GM18951 (cell line): ENCODE data around the gene CEP112.

Experiments used
- POLR2A ChIP-seq: IDR thresholded peaks from 4 replicates; pipeline ENCODE4 v1.6.1; 2011; ENCODE audit warnings: mild to moderate bottlenecking; ENCODE audit not compliant: insufficient read length, insufficient read depth; ENCODE audit errors: extremely low read depth
- in situ Hi-C: fragments of 300-500 bp; cut with MboI; formaldehyde crosslinking; loops from one replicate; pipeline ENCODE4 v1.12.0; 2022; ENCODE audit warnings: low sequenced_read_pairs, mixed read lengths, inconsistent platforms; ENCODE audit not compliant: unreplicated experiment

CEP112 gene

GRCh38 chr17:65966072-65966695 is 225.7 kb downstream of the CEP112 start:
- no peak for TF ChIP-seq POLR2A

GRCh38 chr17:65963179-65963578 is 228.8 kb downstream of the CEP112 start:
- no peak for TF ChIP-seq POLR2A
- in situ Hi-C loops = no loop called here

More at GRCh38 chr17:65966072-65966695, 225.7 kb downstream of the CEP112 start:
- in situ Hi-C loops = no loop called here

DNA sequence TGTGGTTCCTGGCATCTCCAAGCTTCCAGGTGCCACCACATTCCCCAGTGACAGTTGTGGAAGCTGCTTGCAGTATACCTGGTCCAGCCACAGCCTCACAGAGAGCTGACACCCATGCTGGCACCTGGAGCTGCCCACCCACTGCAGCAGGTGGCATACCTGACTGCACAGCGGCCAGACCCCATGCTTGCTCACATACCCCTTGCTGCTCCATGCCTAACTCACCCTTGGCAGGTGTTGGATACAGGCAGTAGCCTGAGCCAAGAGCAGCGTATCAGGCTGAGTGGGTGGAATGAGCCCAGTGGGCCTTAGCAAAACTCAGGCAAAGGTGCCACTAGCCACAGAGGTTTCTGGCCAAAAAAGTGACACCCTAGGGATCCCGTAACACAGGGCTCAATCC is 232.3 kb downstream of the CEP112 start:
- in situ Hi-C loops = no loop called here
- no peak for TF ChIP-seq POLR2A

GRCh38 chr17:65956814-65957213 is 235.1 kb downstream of the CEP112 start:
- no peak for TF ChIP-seq POLR2A
- in situ Hi-C loops = no loop called here

GRCh38 chr17:65954148-65954449 is 237.8 kb downstream of the CEP112 start:
- TF ChIP-seq POLR2A = no peak
- in situ Hi-C loops = no loop called here

DNA sequence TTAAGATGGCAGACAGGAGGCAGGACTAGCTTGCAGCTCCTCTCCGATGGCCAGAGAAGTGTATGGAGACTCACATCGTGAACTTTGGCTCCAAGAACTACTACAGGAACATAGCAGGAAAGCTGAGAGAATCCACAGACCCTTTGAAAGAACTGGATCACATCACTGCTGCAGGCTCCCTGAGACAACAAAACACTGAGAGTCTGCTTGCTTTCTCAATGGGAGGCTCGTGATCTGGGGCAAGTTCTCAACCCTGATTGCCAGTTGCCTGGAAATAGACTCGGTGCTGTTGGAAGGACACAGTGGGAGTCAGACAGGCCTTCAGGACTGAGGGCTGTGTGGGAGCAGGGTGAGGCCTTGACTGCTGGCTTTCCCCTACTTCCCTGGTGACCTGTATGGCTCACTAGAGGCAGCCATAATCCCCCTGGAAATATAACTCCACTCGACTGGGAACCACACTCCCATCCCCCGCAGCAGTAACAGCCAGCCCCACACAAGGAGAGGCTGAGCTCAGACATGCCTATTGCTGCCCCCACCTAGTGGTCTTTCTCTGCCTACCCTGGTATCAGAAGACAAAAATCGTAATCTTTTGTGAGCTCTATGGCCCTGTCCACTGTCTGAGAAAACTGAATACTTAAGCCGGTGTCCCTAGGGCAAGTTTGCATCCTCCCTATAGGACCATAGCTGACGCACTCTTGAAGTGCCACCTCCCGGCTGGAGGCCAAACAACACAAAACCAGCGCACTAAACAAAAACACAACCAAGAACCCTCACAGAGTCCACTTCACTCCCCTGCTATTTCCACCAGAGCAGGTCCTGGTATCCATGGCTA is 238.4 kb downstream of the CEP112 start:
- in situ Hi-C loops = no loop called here
- TF ChIP-seq POLR2A = no peak

DNA sequence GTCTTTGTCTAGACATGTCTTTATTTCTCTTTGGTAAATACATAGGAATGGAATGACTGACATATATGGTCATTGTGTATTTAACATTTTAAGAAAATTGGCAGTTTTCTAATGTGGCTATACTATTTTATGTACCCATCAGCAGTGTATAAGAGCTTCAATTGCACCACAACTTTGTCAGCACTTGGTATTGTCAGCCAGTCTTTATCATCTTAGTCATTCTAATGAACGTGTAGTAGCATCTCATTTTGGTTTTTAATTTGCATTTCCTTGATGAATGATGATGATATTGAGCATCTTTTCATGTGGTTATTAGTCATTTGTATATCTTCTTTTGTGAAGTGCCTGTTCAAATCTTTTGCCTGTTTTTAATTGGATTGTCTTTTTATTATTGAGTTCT is 239.3 kb downstream of the CEP112 start:
- TF ChIP-seq POLR2A = no peak
- in situ Hi-C loops = no loop called here

GRCh38 chr17:65952015-65952414 is 239.9 kb downstream of the CEP112 start:
- TF ChIP-seq POLR2A = no peak
- in situ Hi-C loops = no loop called here

- no peak for TF ChIP-seq POLR2A
- in situ Hi-C loops = no loop called here
Measured at GRCh38 chr17:65947831-65948230, 244.1 kb downstream of the CEP112 start.

DNA sequence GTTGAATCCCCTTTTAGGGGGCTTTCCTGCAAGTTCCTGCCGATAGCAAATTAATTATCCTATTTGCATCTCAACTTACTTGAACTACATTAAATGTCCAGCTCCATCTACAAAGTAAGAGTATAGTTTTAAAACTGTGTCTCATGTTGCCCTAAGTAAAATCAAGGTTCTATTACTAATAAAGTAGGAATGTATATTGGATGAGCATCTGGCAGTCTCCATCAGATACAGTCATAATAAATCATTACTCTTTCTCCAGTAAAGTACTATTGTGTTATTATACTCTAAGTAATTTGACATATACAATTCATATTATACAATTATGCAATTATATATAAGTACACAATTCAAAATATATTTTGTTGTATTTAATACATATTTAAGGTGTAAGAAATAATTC is 249.3 kb downstream of the CEP112 start:
- in situ Hi-C loops = no loop called here
- no peak for TF ChIP-seq POLR2A

DNA sequence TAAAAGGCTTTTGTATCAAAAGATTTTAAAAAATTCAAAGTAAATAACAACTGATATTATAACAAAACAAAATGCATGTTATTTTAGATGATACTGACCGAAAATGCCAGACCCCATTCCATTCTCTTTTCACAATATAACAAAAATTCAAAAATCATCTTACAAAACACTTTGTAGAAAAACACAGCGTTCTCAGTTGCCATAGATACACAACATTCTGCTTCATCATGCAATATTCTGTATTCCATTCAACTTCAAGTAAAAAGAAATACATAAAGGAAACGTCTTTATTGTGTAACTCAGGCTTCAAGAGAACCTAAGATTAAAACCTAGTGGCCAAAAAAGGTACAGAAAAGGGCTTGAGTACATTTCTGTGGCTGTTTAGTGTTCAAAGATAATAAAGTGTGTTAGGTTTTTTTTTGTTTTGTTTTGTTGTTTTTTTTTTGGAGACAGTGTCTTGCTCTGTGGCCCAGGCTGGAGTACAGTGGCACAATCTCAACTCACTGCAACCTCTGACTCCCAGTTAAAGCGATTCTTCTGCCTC is 250.5 kb downstream of the CEP112 start:
- TF ChIP-seq POLR2A = no peak
- in situ Hi-C loops = no loop called here

DNA sequence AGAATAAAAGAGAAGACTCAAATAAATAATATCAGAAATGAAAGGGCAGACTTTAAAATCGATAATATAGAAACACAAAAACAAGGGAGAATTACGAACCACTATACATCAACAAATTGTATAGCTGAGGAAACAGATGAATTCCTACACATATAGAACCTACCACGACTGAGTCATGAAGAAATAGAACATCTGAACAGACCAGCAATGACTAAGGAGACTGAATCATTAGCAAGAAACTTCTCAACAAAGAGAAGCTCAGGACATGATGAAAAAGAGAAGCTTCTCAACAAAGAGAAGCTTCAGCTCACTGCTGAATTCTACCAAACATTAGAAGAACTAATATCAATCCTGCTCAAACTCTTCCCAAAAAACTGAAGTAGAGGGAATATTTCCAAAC is 255.9 kb downstream of the CEP112 start:
- in situ Hi-C loops = no loop called here
- TF ChIP-seq POLR2A = no peak

DNA sequence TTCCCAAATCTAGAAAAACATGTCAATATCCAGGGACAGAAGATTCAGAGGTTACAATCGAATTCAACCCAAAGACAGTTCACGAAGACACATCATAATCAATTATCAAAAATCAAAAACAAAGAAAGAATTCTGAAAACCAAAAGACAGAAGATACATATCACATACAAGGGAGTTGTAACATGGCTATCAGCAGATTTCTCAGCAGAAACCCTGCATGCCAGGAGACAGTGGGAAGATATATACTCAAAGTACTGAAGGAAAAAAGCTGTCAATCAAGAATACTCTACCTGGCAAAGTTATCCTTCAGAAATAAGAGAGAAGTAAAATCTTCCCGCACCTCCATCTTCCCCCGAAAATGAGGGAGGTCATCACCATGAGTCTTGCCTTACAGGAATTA is 258.6 kb downstream of the CEP112 start:
- no peak for TF ChIP-seq POLR2A
- in situ Hi-C loops = no loop called here

- in situ Hi-C loops = no loop called here
- no peak for TF ChIP-seq POLR2A
Measured at GRCh38 chr17:65931246-65932149, 260.4 kb downstream of the CEP112 start.
